ENCODE measurements around the gene TBXAS1. TPM values are rescaled to one million over a fixed set of nuclear protein-coding genes. Genes with fewer than 3 reads are reported as not detected.

Gene TBXAS1
- total and polyA plus RNA-seq, 3 experiments from 2014 or later: 1.7 to 2.9 (median 2.1) TPM

DNA sequence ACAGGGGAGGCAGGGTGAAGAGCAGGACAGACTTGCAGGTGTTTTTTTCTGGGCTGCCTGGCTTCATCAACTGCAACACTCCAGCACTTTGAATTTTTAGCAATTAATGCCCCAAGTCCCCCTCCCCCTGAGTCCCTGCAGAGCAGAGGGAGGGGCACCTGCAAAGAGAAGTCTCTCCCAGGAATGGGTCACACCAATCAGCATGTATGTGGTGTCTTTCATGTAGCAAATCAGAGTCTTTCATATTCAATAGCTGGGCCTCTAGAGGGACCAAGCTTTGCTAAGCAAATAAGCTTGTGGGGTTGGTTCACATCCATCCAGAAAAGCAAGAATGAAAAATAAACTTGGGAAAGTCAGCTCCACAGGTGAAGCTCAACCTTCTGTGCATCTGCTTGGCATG is 143.0 kb downstream of the TBXAS1 start:
- ChIA-PET POLR2A (no interaction called here), CTCF (no interaction called here)
- no peaks in the 10 kb centered on the region for H3K4me1 ChIP-seq (ENCODE audit: insufficient read depth, low read length)
- Mint-ChIP-seq H3K4me3 (no peak overlapping the region), H3K9me3 (no peaks in the 10 kb centered on the region), H3K36me3 (peaks cover 0 to 3% (median 0%) of the 10 kb centered on the region in 3 donors), H3K27ac (no peak overlapping the region), H3K27me3 (peaks cover 16 to 38% of the 10 kb centered on the region in 2 donors), H3K4me1 (no peaks in the 10 kb centered on the region)
- no peak overlapping the region for H3K27ac ChIP-seq (ENCODE audit: low read depth, low read length)
- DNase-seq: no peak
- no peaks in the 10 kb centered on the region for H3K36me3 ChIP-seq (ENCODE audit: insufficient read depth, low read length)
- H3K4me3 ChIP-seq (ENCODE audit: low read length): no peak overlapping the region
- no peaks in the 10 kb centered on the region for H3K27me3 ChIP-seq (ENCODE audit: insufficient read depth, low read length, poor library complexity, severe bottlenecking)
- no peaks in the 10 kb centered on the region for H3K9me3 ChIP-seq (ENCODE audit: low read length)

DNA sequence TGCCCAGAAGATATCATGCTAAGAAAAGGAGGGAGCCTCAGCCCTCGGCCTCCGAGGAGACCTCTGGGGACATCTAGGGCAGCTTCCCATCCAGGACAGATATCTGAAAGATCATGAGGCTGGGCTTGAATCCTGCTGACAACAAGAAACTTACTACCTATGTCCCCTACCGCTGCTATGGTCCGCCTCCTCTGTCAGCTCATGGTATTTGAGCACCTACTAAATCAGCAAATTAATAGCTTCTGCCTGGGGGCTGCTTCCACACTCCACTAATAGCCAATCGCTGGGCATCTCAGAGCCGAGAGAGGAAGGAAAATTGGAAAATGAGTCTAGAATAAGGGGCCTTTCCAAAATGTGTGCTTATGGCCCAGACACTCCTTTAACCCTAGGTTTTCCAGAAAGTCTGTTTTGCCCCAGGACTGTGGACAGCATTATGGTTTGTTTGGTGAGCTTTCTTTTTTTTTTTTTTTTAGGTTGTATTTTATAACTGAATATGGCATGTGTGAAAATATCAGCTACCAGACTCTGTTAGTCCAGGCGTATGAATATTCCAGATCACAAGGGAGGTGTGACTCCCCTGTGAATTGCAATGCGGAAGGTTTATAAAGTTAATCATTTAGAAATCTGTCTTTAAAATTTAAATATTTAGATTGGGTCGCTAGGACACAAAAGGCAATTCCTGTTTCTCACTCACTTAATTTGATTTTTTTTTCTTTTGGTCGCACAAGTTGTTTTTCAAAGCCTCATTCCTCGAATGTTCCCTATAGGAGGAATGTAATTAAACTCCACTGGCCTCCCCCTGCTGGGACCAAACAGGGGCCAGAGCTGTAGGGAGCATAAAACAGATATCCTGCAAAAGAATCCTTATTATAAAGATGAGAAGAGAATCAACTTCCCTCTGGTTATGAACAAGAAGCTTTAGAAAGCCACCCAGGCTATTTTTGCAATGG is 144.3 kb downstream of the TBXAS1 start:
- Histone ChIP-seq H3K9me3 (ENCODE audit: low read length) (no peaks in the 10 kb centered on the region), H3K27ac (ENCODE audit: low read depth, low read length) (no peak overlapping the region), H3K4me3 (ENCODE audit: low read length) (no peak overlapping the region), H3K27me3 (ENCODE audit: insufficient read depth, low read length, poor library complexity, severe bottlenecking) (no peaks in the 10 kb centered on the region), H3K36me3 (ENCODE audit: insufficient read depth, low read length) (no peaks in the 10 kb centered on the region), H3K4me1 (ENCODE audit: insufficient read depth, low read length) (no peaks in the 10 kb centered on the region)
- peaks cover 16 to 32% of the 10 kb centered on the region in 2 donors for H3K27me3 Mint-ChIP-seq
- peaks cover 0 to 3% (median 0%) of the 10 kb centered on the region in 3 donors for H3K36me3 Mint-ChIP-seq
- DNase-seq: no peak
- H3K9me3 Mint-ChIP-seq: no peaks in the 10 kb centered on the region
- no peaks in the 10 kb centered on the region for H3K4me1 Mint-ChIP-seq
- ChIA-PET POLR2A (no interaction called here), CTCF (interaction anchor here (1.9 kb wide), 1 partner anchor 14 kb away, joined by 4 read pairs; no protein-coding TSS in a partner anchor)
- no peak overlapping the region for H3K4me3 Mint-ChIP-seq
- no peak overlapping the region for H3K27ac Mint-ChIP-seq

DNA sequence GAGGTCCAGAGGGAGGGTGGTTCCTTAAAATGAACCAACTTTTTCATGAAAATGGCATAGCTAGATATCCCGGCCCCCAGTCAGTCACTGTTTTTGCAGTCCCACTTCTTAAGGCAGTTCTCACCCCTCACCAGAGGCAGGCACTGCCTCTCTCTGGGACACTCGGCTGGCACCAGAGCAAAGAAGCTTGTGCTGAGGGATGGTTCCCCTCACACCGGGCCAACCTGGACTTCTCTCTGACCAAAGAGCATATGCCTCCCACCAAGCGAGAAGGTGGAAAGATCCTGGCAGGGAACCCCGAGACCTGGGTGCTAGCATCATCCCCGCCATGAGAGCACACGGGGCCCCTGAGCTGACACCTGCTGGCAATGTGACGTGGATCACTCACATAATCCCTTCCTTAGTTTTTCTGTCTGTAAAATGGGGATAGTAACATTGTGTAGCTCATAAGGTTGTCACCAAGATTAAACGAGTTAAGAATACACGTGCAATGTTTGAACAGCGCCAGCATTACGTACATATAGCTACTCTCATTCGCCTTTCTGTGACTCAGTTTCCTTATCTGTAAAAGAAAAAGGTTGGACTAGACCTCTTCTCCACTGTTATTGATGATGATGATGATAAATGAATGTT is 145.2 kb downstream of the TBXAS1 start:
- no peaks in the 10 kb centered on the region for H3K36me3 ChIP-seq (ENCODE audit: insufficient read depth, low read length)
- POLR2A ChIA-PET: no interaction called here

DNA sequence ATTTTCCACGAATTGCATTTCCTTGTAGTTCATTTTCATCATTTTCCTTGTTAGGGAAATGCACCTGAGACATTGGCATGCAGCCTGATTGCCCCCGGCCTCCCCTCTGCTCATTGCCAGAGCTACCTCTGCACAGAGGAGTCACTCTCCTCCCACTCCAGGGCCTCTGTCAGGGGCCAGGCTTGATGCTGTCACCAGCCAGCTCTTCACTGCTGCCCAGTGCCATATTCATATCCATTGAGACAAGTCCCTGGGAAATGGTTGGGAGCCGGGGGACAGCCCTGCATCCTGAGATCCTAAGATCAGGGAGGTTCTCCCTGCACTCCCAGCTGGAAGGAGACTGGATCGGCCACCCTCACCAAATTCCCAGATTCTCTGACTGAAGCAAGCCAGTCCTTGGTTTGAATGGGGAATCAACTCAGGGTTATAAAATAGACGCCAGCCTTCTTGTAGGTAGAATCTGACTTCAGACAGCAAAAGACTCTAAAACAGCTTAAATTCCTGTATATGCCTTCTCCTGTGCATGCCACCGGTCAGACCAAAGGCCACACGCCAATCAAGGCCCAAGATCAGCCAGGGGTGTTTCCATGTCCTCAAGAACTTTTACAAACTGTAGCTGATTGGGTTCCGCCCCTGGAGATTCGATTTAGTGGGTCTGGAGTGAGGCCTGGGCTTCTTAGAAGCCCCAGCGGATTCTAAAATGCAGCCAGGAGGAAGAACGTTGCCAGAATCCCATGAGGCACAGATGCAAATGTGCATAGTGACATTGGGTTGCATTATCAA is 147.2 kb downstream of the TBXAS1 start:
- Mint-ChIP-seq H3K36me3 (peaks cover 0 to 3% (median 0%) of the 10 kb centered on the region in 3 donors), H3K4me3 (no peak overlapping the region), H3K4me1 (peaks cover 10 to 16% (median 14%) of the 10 kb centered on the region in 3 donors), H3K9me3 (no peaks in the 10 kb centered on the region), H3K27ac (no peak overlapping the region), H3K27me3 (peaks cover 12 to 18% of the 10 kb centered on the region in 2 donors)
- no peak for DNase-seq
- Histone ChIP-seq H3K27me3 (ENCODE audit: insufficient read depth, low read length, poor library complexity, severe bottlenecking) (no peaks in the 10 kb centered on the region), H3K4me3 (ENCODE audit: low read length) (no peak overlapping the region), H3K36me3 (ENCODE audit: insufficient read depth, low read length) (no peaks in the 10 kb centered on the region), H3K4me1 (ENCODE audit: insufficient read depth, low read length) (peaks cover 16% of the 10 kb centered on the region), H3K27ac (ENCODE audit: low read depth, low read length) (peak overlapping the region; percentile 57), H3K9me3 (ENCODE audit: low read length) (no peaks in the 10 kb centered on the region)
- ChIA-PET CTCF (no interaction called here), POLR2A (no interaction called here)

More for the DNA sequence above, 145.2 kb downstream of the TBXAS1 start:
- peaks cover 16 to 25% of the 10 kb centered on the region in 2 donors for H3K27me3 Mint-ChIP-seq
- no peak overlapping the region for H3K27ac Mint-ChIP-seq
- H3K4me1 ChIP-seq (ENCODE audit: insufficient read depth, low read length): no peaks in the 10 kb centered on the region
- no peak for DNase-seq
- no peaks in the 10 kb centered on the region for H3K27me3 ChIP-seq (ENCODE audit: insufficient read depth, low read length, poor library complexity, severe bottlenecking)
- no peaks in the 10 kb centered on the region for H3K9me3 ChIP-seq (ENCODE audit: low read length)
- H3K27ac ChIP-seq (ENCODE audit: low read depth, low read length): no peak overlapping the region
- CTCF ChIA-PET: interaction anchor here (1.9 kb wide), 1 partner anchor 13 kb away, joined by 4 read pairs; no protein-coding TSS in a partner anchor
- peaks cover 0 to 1% (median 0%) of the 10 kb centered on the region in 3 donors for H3K4me1 Mint-ChIP-seq
- no peak overlapping the region for H3K4me3 ChIP-seq (ENCODE audit: low read length)
- H3K36me3 Mint-ChIP-seq: peaks cover 0 to 3% (median 0%) of the 10 kb centered on the region in 3 donors
- no peak overlapping the region for H3K4me3 Mint-ChIP-seq
- no peaks in the 10 kb centered on the region for H3K9me3 Mint-ChIP-seq

GRCh38 chr7:139976838-139977656 is 148.0 kb downstream of the TBXAS1 start:
- ChIA-PET CTCF (no interaction called here), POLR2A (no interaction called here)
- H3K27me3 Mint-ChIP-seq: peaks cover 12 to 13% of the 10 kb centered on the region in 2 donors

GRCh38 chr7:139981511-139981895 is 152.4 kb downstream of the TBXAS1 start:
- no peak overlapping the region for H3K27ac ChIP-seq (ENCODE audit: low read depth, low read length)
- H3K36me3 ChIP-seq (ENCODE audit: insufficient read depth, low read length): no peaks in the 10 kb centered on the region
- Mint-ChIP-seq H3K27ac (peak overlapping the region in 4 of 8 donors; percentile 30 to 78 (median 32)), H3K4me3 (peak overlapping the region in 6 of 7 donors; percentile 3 to 73 (median 66)), H3K9me3 (no peaks in the 10 kb centered on the region), H3K4me1 (peaks cover 13 to 20% (median 18%) of the 10 kb centered on the region in 3 donors), H3K36me3 (no peaks in the 10 kb centered on the region), H3K27me3 (peaks cover 1 to 5% of the 10 kb centered on the region in 2 donors)
- ChIA-PET CTCF (no interaction called here), POLR2A (no interaction called here)
- no peaks in the 10 kb centered on the region for H3K27me3 ChIP-seq (ENCODE audit: insufficient read depth, low read length, poor library complexity, severe bottlenecking)
- H3K4me1 ChIP-seq (ENCODE audit: insufficient read depth, low read length): peaks cover 19% of the 10 kb centered on the region
- DNase-seq: no peak
- no peak overlapping the region for H3K4me3 ChIP-seq (ENCODE audit: low read length)
- no peaks in the 10 kb centered on the region for H3K9me3 ChIP-seq (ENCODE audit: low read length)

More at GRCh38 chr7:139976838-139977656, 148.0 kb downstream of the TBXAS1 start:
- Mint-ChIP-seq H3K4me1 (peaks cover 13 to 20% (median 18%) of the 10 kb centered on the region in 3 donors), H3K9me3 (no peaks in the 10 kb centered on the region), H3K36me3 (peaks cover 0 to 3% (median 0%) of the 10 kb centered on the region in 3 donors), H3K27ac (peak overlapping the region in 1 of 8 donors; percentile 2), H3K4me3 (peak overlapping the region in 1 of 7 donors; percentile 4)
- DNase-seq: no peak
- Histone ChIP-seq H3K4me3 (ENCODE audit: low read length) (no peak overlapping the region), H3K9me3 (ENCODE audit: low read length) (no peaks in the 10 kb centered on the region), H3K4me1 (ENCODE audit: insufficient read depth, low read length) (peaks cover 19% of the 10 kb centered on the region), H3K36me3 (ENCODE audit: insufficient read depth, low read length) (no peaks in the 10 kb centered on the region), H3K27me3 (ENCODE audit: insufficient read depth, low read length, poor library complexity, severe bottlenecking) (no peaks in the 10 kb centered on the region), H3K27ac (ENCODE audit: low read depth, low read length) (peak overlapping the region; percentile 57)
